ENCODE results near the gene UBD.

The UBD gene

DNA sequence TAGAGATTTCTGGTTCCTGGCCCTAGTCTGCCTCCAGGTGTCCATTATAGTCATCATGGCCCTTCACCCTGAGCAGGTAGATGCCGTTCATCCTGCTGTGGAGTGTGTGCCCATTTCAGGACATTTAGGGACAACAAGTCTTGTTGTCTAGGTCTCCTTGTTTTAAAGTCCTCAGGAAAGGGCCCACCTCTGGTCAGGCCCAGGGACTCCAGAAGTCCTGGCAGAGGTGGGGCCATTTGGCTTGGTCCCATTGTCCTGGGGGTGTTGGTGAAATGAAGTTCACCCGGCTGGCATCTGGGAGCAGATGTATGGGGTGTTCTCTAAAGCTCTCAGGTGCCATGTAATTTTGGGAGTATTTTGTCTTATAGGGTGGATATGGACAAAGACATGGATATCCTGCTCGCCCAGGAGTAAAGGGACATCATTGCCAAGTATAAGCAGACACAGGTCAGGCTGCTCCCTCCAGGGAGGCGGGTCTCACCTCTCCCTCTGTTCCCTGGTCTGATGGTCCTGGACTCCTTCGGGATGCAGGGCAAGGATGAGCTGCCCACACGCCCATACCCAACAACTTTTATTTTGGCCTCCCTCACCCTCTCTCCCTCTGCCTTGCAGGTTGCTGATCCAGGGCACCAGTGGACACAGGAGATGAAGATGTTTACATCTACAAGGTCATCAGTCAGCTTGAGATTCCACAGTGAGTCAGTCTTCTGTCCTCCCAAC, 40.1 kb downstream of the UBD start:
- TF ChIP-seq SPI1 (IDR thresholded peaks at IDR 0.05; ENCODE audit: borderline replicate concordance, low read depth) (no peak), GABPA (IDR thresholded peaks at IDR 0.05; ENCODE audit: low read depth) (no peak), POLR2AphosphoS5 (IDR thresholded peaks at IDR 0.05; ENCODE audit: low read depth) (no peak)
- TF ChIP-seq, protein P1, sequence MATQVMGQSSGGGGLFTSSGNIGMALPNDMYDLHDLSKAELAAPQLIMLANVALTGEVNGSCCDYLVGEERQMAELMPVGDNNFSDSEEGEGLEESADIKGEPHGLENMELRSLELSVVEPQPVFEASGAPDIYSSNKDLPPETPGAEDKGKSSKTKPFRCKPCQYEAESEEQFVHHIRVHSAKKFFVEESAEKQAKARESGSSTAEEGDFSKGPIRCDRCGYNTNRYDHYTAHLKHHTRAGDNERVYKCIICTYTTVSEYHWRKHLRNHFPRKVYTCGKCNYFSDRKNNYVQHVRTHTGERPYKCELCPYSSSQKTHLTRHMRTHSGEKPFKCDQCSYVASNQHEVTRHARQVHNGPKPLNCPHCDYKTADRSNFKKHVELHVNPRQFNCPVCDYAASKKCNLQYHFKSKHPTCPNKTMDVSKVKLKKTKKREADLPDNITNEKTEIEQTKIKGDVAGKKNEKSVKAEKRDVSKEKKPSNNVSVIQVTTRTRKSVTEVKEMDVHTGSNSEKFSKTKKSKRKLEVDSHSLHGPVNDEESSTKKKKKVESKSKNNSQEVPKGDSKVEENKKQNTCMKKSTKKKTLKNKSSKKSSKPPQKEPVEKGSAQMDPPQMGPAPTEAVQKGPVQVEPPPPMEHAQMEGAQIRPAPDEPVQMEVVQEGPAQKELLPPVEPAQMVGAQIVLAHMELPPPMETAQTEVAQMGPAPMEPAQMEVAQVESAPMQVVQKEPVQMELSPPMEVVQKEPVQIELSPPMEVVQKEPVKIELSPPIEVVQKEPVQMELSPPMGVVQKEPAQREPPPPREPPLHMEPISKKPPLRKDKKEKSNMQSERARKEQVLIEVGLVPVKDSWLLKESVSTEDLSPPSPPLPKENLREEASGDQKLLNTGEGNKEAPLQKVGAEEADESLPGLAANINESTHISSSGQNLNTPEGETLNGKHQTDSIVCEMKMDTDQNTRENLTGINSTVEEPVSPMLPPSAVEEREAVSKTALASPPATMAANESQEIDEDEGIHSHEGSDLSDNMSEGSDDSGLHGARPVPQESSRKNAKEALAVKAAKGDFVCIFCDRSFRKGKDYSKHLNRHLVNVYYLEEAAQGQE (IDR thresholded peaks at IDR 0.05; ENCODE audit: insufficient replicate concordance, low read depth): no peak
- TF ChIP-seq, protein P2, sequence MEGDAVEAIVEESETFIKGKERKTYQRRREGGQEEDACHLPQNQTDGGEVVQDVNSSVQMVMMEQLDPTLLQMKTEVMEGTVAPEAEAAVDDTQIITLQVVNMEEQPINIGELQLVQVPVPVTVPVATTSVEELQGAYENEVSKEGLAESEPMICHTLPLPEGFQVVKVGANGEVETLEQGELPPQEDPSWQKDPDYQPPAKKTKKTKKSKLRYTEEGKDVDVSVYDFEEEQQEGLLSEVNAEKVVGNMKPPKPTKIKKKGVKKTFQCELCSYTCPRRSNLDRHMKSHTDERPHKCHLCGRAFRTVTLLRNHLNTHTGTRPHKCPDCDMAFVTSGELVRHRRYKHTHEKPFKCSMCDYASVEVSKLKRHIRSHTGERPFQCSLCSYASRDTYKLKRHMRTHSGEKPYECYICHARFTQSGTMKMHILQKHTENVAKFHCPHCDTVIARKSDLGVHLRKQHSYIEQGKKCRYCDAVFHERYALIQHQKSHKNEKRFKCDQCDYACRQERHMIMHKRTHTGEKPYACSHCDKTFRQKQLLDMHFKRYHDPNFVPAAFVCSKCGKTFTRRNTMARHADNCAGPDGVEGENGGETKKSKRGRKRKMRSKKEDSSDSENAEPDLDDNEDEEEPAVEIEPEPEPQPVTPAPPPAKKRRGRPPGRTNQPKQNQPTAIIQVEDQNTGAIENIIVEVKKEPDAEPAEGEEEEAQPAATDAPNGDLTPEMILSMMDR (IDR thresholded peaks at IDR 0.05; ENCODE audit: insufficient read depth, low read length): no peak
- H3K27me3 ChIP-seq (ENCODE audit: insufficient read depth, poor library complexity, severe bottlenecking): no peaks in the 10 kb centered on the region
- no peak for DNase-seq (ENCODE audit: low read depth in 1 of 2, low spot score in 1 of 2)
- H3K27ac ChIP-seq (replicated peaks): no peak overlapping the region
- no peak overlapping the region for H3K4me3 ChIP-seq (replicated peaks; ENCODE audit: insufficient read depth, low read length)

DNA sequence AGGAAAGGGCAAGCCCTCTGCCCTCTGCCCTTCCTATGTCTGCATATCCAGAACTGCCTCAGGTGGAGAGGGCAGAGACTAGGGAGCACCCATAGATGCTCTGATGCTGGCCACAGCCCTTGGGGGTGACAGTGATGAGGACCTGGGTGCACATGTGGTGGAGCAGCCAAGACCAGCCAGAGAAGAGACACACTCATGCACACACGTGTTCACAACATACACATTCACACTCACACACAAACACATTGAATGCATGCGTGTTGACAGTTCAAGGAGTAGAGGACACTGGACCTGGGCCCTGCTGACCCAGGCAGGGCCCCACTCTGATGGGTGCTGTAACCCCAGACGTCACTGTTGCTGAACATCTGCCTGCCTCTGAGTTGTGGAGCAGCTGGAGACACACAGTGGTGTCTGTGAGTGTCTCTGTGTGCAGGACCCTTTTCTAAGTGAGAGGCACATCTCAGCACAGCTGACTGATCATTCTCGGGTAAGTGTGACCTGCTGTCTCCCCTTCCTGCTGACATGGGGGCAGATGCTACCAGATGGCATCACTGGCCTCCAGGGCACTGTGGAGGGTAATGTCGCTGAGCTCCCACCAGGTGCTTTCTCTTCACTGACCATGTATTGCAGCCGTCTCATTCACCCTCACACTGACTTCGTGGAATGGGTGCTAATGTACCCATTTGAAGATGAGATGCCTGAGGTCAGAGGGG, 41.6 kb downstream of the UBD start:
- no peak overlapping the region for H3K27ac ChIP-seq (replicated peaks)
- TF ChIP-seq POLR2AphosphoS5 (IDR thresholded peaks at IDR 0.05; ENCODE audit: low read depth) (no peak), GABPA (IDR thresholded peaks at IDR 0.05; ENCODE audit: low read depth) (no peak), SPI1 (IDR thresholded peaks at IDR 0.05; ENCODE audit: borderline replicate concordance, low read depth) (no peak)
- TF ChIP-seq, protein P1 (IDR thresholded peaks at IDR 0.05; ENCODE audit: insufficient replicate concordance, low read depth): no peak
- TF ChIP-seq, protein P2 (IDR thresholded peaks at IDR 0.05; ENCODE audit: insufficient read depth, low read length): no peak
- no peaks in the 10 kb centered on the region for H3K27me3 ChIP-seq (ENCODE audit: insufficient read depth, poor library complexity, severe bottlenecking)
- no peak overlapping the region for H3K4me3 ChIP-seq (replicated peaks; ENCODE audit: insufficient read depth, low read length)
- DNase-seq (ENCODE audit: low read depth in 1 of 2, low spot score in 1 of 2): no peak

DNA sequence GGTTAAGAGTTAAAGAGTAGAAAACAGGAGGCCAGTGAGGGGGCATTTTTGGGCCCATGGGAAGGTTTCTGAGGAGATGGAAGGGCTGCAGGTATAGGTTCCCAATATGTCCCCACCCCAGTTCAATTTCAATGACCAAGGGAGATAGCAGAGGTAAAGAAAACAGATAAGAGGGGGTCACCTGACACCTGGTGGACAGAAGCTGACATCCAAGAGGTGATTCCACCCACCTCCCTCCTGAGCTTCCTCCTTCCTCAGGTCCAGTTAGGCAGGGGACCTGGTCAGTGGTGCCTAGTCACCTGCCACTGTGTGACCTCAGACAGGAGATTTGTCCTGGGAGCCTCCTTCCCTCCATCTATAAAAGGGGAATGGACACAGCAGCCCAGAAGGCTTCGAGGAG, 42.3 kb downstream of the UBD start:
- TF ChIP-seq SPI1 (IDR thresholded peaks at IDR 0.05; ENCODE audit: borderline replicate concordance, low read depth) (no peak), GABPA (IDR thresholded peaks at IDR 0.05; ENCODE audit: low read depth) (no peak), POLR2AphosphoS5 (IDR thresholded peaks at IDR 0.05; ENCODE audit: low read depth) (no peak)
- TF ChIP-seq, protein P2 (IDR thresholded peaks at IDR 0.05; ENCODE audit: insufficient read depth, low read length): no peak
- TF ChIP-seq, protein P1 (IDR thresholded peaks at IDR 0.05; ENCODE audit: insufficient replicate concordance, low read depth): no peak
- H3K4me3 ChIP-seq (replicated peaks; ENCODE audit: insufficient read depth, low read length): no peak overlapping the region
- no peak overlapping the region for H3K27ac ChIP-seq (replicated peaks)
- DNase-seq (ENCODE audit: low read depth in 1 of 2, low spot score in 1 of 2): no peak
- H3K27me3 ChIP-seq (ENCODE audit: insufficient read depth, poor library complexity, severe bottlenecking): no peaks in the 10 kb centered on the region
